ENCODE results near the gene LRRC17.
"Not testable (repeated sequence)": the region's sequence is repeated elsewhere in the genome, so short reads cannot be mapped to it uniquely, and the experiment has no call there.

LRRC17 gene

DNA sequence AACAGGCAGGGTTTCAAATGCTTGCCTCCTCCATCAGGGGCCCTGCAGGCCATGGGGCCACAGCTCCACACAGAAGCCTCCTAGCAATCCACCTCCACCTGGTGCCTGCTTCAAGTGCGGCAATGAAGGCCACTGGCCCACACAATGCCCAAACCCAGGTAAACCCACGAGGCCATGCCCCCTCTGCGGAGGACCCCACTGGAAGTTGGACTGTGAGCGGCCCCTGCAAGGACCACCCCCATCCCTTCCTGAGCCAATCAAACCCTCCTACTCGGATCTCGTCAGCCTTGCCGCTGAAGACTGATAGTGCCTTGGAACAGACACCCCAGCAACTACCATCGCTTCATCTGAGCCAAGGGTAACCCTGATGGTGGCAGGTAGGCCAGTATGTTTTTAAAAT lies 63.1 kb downstream of the LRRC17 start:
- ATAC-seq (ENCODE audit: insufficient read depth, low read depth) = no peak
- TF ChIP-seq, protein P1, sequence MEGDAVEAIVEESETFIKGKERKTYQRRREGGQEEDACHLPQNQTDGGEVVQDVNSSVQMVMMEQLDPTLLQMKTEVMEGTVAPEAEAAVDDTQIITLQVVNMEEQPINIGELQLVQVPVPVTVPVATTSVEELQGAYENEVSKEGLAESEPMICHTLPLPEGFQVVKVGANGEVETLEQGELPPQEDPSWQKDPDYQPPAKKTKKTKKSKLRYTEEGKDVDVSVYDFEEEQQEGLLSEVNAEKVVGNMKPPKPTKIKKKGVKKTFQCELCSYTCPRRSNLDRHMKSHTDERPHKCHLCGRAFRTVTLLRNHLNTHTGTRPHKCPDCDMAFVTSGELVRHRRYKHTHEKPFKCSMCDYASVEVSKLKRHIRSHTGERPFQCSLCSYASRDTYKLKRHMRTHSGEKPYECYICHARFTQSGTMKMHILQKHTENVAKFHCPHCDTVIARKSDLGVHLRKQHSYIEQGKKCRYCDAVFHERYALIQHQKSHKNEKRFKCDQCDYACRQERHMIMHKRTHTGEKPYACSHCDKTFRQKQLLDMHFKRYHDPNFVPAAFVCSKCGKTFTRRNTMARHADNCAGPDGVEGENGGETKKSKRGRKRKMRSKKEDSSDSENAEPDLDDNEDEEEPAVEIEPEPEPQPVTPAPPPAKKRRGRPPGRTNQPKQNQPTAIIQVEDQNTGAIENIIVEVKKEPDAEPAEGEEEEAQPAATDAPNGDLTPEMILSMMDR (IDR thresholded peaks at IDR 0.05; ENCODE audit: borderline replicate concordance, extremely low read depth, low read length, poor library complexity, severe bottlenecking) = no peak
- no peak for TF ChIP-seq EZH2 (IDR thresholded peaks at IDR 0.05; ENCODE audit: borderline replicate concordance, low read depth, low read length, severe bottlenecking)
- no peaks in the 10 kb centered on the region for H3K9me3 ChIP-seq (ENCODE audit: insufficient read depth, low read length, severe bottlenecking)

DNA sequence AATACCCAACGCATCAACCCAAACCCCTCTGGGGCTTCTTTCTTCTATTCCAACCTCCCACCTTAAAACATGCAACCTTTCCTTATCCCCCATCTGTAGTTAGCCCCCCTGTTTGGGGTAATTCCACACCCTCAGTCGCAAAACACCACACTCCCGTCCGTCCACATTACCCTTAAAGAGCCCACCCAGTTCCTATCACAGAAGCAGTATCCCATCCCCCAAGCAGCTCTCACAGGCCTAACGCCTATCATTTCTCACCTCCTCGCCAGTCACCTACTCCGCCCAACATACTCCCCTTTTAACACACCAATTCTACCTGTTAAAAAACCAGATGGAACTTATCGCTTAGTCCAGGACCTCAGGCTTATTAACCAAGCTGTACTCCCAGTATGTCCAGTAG lies 63.7 kb downstream of the LRRC17 start:
- no peaks in the 10 kb centered on the region for H3K9me3 ChIP-seq (ENCODE audit: insufficient read depth, low read length, severe bottlenecking)
- no peak overlapping the region for H2AFZ ChIP-seq (ENCODE audit: low read depth, low read length)
- no peak for ATAC-seq (ENCODE audit: insufficient read depth, low read depth)
- H3K9ac ChIP-seq (ENCODE audit: low read depth, low read length) = no peak overlapping the region
- H3K4me1 ChIP-seq (ENCODE audit: insufficient read depth, low read length) = no peaks in the 10 kb centered on the region
- no peak overlapping the region for H3K4me2 ChIP-seq (ENCODE audit: insufficient read depth, low read length)
- no peaks in the 10 kb centered on the region for H3K27me3 ChIP-seq (ENCODE audit: insufficient read depth, low read length, poor library complexity)
- no peaks in the 10 kb centered on the region for H3K36me3 ChIP-seq (ENCODE audit: insufficient read depth, low read length)
- TF ChIP-seq, protein P1 (IDR thresholded peaks at IDR 0.05; ENCODE audit: borderline replicate concordance, extremely low read depth, low read length, poor library complexity, severe bottlenecking) = no peak
- TF ChIP-seq EZH2 (IDR thresholded peaks at IDR 0.05; ENCODE audit: borderline replicate concordance, low read depth, low read length, severe bottlenecking) = no peak
- no peaks in the 10 kb centered on the region for H3K79me2 ChIP-seq (ENCODE audit: insufficient read depth, low read length)
- no peak for DNase-seq
- H3K4me3 ChIP-seq (ENCODE audit: low read depth in 1 of 2, low read length in 2 of 2) = no peak overlapping the region
- H4K20me1 ChIP-seq (ENCODE audit: insufficient read depth, low read length) = no peaks in the 10 kb centered on the region
- H3K27ac ChIP-seq (ENCODE audit: low read length) = no peak overlapping the region

More for the DNA sequence above, 63.1 kb downstream of the LRRC17 start:
- DNase-seq = no peak
- Histone ChIP-seq H3K27ac (ENCODE audit: low read length) (no peak overlapping the region), H2AFZ (ENCODE audit: low read depth, low read length) (no peak overlapping the region), H3K36me3 (ENCODE audit: insufficient read depth, low read length) (no peaks in the 10 kb centered on the region), H3K9ac (ENCODE audit: low read depth, low read length) (no peak overlapping the region), H3K79me2 (ENCODE audit: insufficient read depth, low read length) (no peaks in the 10 kb centered on the region), H3K4me2 (ENCODE audit: insufficient read depth, low read length) (no peak overlapping the region), H3K27me3 (ENCODE audit: insufficient read depth, low read length, poor library complexity) (no peaks in the 10 kb centered on the region), H4K20me1 (ENCODE audit: insufficient read depth, low read length) (no peaks in the 10 kb centered on the region), H3K4me1 (ENCODE audit: insufficient read depth, low read length) (no peaks in the 10 kb centered on the region), H3K4me3 (ENCODE audit: low read depth in 1 of 2, low read length in 2 of 2) (no peak overlapping the region)

- not testable (repeated sequence) for DNase-seq; H3K27ac ChIP-seq (ENCODE audit: low read length)
These were observed 64.8 kb downstream of the LRRC17 start for GRCh38 chr7:102977586-102977985.

DNA sequence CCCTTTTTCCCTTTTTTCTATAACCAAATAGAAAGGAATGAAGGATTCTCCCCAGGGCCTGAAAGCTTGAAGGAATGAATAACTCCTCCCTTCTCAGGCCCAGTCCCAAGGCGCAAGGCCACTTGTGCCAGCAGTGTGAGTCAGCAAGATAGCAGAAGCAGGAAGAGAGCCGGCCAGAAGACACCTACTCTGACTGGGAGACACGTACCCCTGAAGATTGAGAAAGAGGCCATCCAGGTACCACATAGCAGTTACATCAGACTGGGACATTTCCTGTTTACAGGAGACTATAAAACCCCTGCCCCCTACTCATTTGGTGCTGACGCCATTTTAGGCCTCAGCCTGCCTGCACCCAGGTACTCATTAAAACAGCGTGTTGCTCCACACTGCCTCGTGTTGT lies 65.5 kb downstream of the LRRC17 start:
- no peak overlapping the region for H2AFZ ChIP-seq (ENCODE audit: low read depth, low read length)
- no peak overlapping the region for H3K4me3 ChIP-seq (ENCODE audit: low read depth in 1 of 2, low read length in 2 of 2)
- no peaks in the 10 kb centered on the region for H3K4me1 ChIP-seq (ENCODE audit: insufficient read depth, low read length)
- no peaks in the 10 kb centered on the region for H3K79me2 ChIP-seq (ENCODE audit: insufficient read depth, low read length)
- no peaks in the 10 kb centered on the region for H3K27me3 ChIP-seq (ENCODE audit: insufficient read depth, low read length, poor library complexity)
- no peaks in the 10 kb centered on the region for H4K20me1 ChIP-seq (ENCODE audit: insufficient read depth, low read length)
- no peak for DNase-seq
- no peak overlapping the region for H3K9ac ChIP-seq (ENCODE audit: low read depth, low read length)
- TF ChIP-seq, protein P1 (IDR thresholded peaks at IDR 0.05; ENCODE audit: borderline replicate concordance, extremely low read depth, low read length, poor library complexity, severe bottlenecking) = no peak
- TF ChIP-seq EZH2 (IDR thresholded peaks at IDR 0.05; ENCODE audit: borderline replicate concordance, low read depth, low read length, severe bottlenecking) = no peak
- no peak overlapping the region for H3K27ac ChIP-seq (ENCODE audit: low read length)
- ATAC-seq (ENCODE audit: insufficient read depth, low read depth) = no peak
- H3K9me3 ChIP-seq (ENCODE audit: insufficient read depth, low read length, severe bottlenecking) = no peaks in the 10 kb centered on the region
- no peak overlapping the region for H3K4me2 ChIP-seq (ENCODE audit: insufficient read depth, low read length)
- H3K36me3 ChIP-seq (ENCODE audit: insufficient read depth, low read length) = no peaks in the 10 kb centered on the region

More at GRCh38 chr7:102977586-102977985, 64.8 kb downstream of the LRRC17 start:
- not testable (repeated sequence) for H3K9me3 ChIP-seq (ENCODE audit: insufficient read depth, low read length, severe bottlenecking); H3K27me3 ChIP-seq (ENCODE audit: insufficient read depth, low read length, poor library complexity); H3K4me2 ChIP-seq (ENCODE audit: insufficient read depth, low read length); H4K20me1 ChIP-seq (ENCODE audit: insufficient read depth, low read length); ATAC-seq (ENCODE audit: insufficient read depth, low read depth); H2AFZ ChIP-seq (ENCODE audit: low read depth, low read length); H3K4me1 ChIP-seq (ENCODE audit: insufficient read depth, low read length); H3K9ac ChIP-seq (ENCODE audit: low read depth, low read length); H3K4me3 ChIP-seq (ENCODE audit: low read depth in 1 of 2, low read length in 2 of 2); H3K79me2 ChIP-seq (ENCODE audit: insufficient read depth, low read length); H3K36me3 ChIP-seq (ENCODE audit: insufficient read depth, low read length)
